Camera-type eye (tissue), 1 donor: ENCODE results near the gene NAB2. TPM values are rescaled to one million over a fixed set of nuclear protein-coding genes. Genes with fewer than 3 reads are reported as not detected.

Experiments
- total RNA-seq: library from RNA; depleted of rRNA; stranded (reverse); fragments of >200 nt; gene quantifications from one replicate; pipeline ENCODE4 v1.2.3, GENCODE V29; 2014

Gene NAB2, protein sequence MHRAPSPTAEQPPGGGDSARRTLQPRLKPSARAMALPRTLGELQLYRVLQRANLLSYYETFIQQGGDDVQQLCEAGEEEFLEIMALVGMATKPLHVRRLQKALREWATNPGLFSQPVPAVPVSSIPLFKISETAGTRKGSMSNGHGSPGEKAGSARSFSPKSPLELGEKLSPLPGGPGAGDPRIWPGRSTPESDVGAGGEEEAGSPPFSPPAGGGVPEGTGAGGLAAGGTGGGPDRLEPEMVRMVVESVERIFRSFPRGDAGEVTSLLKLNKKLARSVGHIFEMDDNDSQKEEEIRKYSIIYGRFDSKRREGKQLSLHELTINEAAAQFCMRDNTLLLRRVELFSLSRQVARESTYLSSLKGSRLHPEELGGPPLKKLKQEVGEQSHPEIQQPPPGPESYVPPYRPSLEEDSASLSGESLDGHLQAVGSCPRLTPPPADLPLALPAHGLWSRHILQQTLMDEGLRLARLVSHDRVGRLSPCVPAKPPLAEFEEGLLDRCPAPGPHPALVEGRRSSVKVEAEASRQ
- total RNA-seq = 26.2 TPM

DNA sequence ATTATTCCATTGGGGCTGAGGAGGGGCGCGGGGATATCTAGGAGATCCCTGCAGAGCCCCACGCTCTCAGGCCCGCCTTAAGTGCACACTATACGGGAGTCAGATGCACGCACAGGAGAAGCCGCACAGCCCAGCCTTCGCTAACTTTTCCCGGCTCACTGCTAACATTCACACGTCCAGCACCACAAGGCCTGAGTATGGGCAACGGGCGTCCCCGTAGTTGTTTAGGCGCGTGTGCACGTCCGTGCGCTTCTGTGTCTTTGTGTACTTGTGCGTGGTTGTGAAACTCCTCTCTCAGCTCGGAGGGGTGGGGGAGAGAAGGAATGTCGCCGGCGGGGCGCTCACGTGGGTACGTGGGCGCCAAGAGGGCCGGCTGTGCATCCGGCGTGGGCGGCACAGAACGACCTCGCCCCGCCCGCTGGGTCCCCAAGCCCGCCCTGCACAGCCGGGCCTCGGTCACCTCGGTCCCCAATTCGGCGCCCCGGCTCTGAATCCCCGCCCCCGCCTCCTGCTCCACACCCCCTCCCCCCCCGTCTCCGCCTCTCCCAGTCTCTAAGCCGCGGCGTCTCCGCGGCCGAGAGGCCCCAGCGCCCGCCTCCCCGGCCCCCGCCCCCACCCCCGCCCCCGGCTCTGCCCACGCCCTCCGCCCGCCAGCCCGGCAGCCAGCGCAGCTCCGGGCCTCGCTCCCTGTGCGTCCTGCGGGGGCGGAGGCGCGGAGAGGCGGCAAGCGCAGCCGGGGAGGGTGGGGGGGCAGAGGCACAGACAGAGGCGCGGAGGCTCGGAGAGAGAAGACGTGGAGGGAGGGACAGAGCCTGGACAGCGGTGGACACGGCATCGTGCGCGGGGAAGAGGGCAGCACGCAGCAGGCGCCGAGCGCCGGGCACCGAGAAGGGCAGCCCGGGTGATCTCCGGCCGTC lies at the start of gene NAB2:
Gene NAB2 (plus strand): TSS at position 761 of the 917 bp plus-strand sequence. CDS start 158 bp downstream, outside the sequence.

DNA sequence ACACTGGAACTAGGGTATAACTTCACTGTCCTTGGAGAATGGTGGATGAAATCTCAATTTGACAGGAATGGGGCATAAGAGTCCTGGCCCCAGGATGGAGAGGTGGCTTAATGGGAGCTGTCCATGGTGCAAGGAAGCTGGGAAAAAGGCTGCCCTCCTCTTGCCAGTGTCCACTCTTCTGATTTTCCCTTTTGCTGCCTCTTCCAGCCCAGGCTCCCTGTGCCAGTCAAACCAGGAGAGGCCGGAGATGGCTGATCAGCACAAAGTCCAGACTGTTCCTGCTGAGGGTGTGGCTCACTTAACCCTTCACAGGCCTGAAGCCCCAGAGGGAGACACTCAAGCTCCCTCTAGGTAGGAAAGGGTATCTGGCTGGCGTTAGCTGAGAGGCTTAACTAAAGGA lies 39.0 kb upstream of the NAB2 start, which contains the start of gene MYO1A:
Gene MYO1A (minus strand): TSS at position 240 of the 400 bp plus-strand sequence. CDS start 1,806 bp downstream, outside the sequence.

DNA sequence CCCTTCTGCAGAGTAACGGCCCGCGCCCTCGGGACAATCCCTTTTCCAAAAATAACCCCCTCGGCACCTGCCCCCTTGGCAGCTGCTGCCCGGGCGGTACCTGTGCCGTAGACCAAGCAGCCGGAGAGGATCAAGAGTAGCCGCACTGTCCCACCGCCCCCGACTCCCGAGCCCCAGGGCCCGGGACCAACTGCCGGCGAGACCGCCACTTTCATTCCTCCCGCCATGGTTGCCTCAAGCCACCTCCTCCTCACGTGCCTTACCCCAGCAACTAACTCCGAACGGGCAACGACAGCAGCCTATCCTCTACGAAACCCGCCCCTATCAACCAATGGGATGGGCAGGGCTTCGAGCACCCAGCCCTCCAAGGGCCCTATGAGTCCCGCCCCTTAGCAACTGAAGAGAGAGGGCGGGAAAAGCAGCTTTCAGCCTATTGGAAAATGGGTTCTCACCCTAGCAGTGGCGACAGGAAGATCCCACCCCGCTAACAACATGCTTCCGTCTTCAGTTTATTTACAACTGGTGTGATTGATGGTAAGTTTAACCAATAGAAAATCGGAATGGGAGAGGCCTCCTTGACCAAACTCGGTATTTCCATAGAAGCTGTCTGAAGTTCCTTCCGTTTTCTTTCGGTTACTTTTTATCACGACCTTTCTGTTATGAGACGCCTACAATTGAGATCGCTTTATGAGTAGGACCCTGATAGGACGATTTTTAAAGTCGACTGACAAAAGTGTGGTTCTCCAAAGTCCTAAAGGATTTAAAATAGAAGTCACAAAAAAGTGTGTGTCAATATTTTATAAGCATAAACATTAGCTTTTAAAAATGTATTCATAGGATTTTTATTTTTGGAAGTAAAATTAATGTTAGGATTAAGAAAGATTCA lies 10.2 kb upstream of the NAB2 start, which contains the start of gene NEMP1:
Gene NEMP1 (minus strand): TSS at position 273 of the 886 bp plus-strand sequence. CDS start 46 bp downstream, at position 227.

DNA sequence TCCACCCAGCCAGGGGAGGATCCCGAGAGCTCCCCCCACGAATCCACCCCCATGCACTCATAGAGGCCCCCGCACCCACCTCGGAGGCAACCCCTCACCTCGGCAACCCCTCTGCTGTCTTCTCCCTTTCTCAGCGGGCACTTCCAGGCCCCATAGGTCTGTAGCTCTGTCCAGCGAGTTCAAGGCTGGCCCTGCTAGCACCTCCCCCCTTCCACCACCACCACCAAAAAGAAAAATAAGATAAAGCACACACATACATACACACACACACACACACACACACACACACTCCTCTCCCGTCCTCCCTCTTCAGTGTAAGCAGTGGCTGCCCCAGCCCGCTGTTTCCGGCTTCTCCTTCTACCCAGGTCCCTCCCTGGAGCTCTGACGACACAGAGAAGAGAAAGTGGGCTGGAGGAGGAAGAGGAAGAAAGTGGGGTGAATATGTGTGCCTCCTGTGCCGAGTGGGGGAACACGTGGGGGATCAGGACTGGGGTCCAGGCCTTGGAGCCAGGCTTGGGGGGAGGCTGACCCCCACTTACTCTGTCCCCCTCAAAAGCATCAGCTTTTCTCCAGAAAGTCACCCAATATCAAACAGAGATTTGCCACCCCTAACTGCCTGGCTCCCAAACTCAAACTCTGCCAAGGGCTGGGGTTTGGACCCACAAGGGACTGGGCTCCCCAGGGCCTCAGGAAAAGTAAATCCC lies 22.3 kb downstream of the NAB2 start, which contains the start of gene STAT6:
Gene STAT6 (minus strand): TSS at position 332 of the 704 bp plus-strand sequence. CDS start 3,084 bp downstream, outside the sequence.

DNA sequence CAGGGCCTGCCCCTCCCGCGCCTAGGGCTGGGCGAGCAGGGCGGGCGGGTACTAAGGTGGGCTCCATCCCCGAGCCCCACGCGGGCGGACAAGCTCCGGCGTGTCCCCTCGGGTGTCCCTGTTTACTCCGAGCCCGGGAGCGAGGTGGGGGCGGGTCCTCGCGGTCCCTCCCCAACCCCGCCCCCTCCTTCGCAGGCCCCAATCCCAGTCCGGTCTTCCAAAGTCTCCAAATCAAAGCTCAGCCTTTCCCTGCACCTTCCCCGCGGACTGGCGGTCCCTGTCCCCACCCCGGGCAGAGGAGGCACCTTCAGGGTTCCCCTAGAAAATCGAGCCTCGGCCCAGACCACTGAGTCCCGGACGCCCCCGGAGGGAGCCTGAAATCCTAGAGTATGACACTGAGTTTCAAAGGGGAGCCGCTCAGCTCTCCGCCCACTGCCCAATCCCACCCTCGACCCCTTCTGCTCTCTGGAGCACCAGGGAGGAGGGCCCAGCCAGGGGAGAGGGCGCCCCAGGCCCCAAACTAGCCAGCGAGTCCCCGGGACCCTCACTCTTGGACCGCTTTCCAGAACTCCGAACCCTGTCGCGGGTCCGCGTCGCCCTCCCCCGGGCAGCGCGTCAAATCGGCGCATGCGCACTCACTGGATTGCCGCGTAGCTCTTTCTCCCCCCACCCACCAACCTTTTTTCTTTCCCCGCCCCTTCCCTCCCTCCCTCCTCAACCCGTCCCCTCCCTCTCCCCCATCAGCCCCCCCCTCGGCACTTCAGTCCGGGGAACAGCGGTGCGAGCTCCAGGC lies 39.0 kb downstream of the NAB2 start, which contains the start of gene LRP1:
Gene LRP1 (plus strand): TSS at position 758 of the 793 bp plus-strand sequence. CDS start 482 bp downstream, outside the sequence.

Other genes with a start within 250 kb of the NAB2 start
- gene SDR9C7, start 154.7 kb upstream of the NAB2 start, total RNA-seq = 0.38 TPM
- gene RDH16, start 131.5 kb upstream of the NAB2 start, total RNA-seq = 1.0 TPM
- gene ZBTB39, start 82.6 kb upstream of the NAB2 start, total RNA-seq = 11.5 TPM
- gene TAC3, start 72.6 kb upstream of the NAB2 start, total RNA-seq = 0.93 TPM
- not detected for gene MYO1A, start 39.0 kb upstream of the NAB2 start, total RNA-seq
- gene NEMP1, start 10.3 kb upstream of the NAB2 start, total RNA-seq = 16.1 TPM
- 49.9 TPM for gene STAT6, start 22.2 kb downstream of the NAB2 start, total RNA-seq
- gene LRP1, start 39.4 kb downstream of the NAB2 start, total RNA-seq = 254 TPM
- 3.4 TPM for gene LRP1-AS, start 58.5 kb downstream of the NAB2 start, total RNA-seq
- 23.4 TPM for gene NXPH4, start 127.7 kb downstream of the NAB2 start, total RNA-seq
- gene SHMT2, start 140.6 kb downstream of the NAB2 start, total RNA-seq = 88.8 TPM
- 55.6 TPM for gene STAC3, start 162.1 kb downstream of the NAB2 start, total RNA-seq